ENCODE data around the gene GJB3.

The GJB3 gene

GRCh38 chr1:34780528-34780927 lies 486 bp upstream of the GJB3 start:
- ChIA-PET POLR2A (ENCODE audit: low non-redundant PET) (interaction anchor here (0.6 to 1.4 kb wide), 3 partner anchors 21 to 38 kb away, joined by 3 read pairs; partner anchors contain the start of gene GJB4), CTCF (interaction anchor here (1.8 kb wide), 1 partner anchor 38 kb away, joined by 6 read pairs; no protein-coding TSS in a partner anchor)
- no peak for DNase-seq (ENCODE audit: low spot score)
- TF ChIP-seq CTCF (conservative IDR thresholded peaks at IDR 0.05; ENCODE audit: low read depth): no peak
- H3K27ac ChIP-seq: peak overlapping the region; percentile 99

GRCh38 chr1:34781844-34782391 lies 904 bp downstream of the GJB3 start:
- H3K27ac ChIP-seq: peak overlapping the region; percentile 99
- 0 out of 2 replicates have a peak, but pooled peaks have one; percentile 16 for TF ChIP-seq CTCF (conservative IDR thresholded peaks at IDR 0.05; ENCODE audit: low read depth)
- DNase-seq (ENCODE audit: low spot score): peak; percentile 72
- CTCF ChIA-PET: interaction anchor here (1.0 to 1.8 kb wide), 3 partner anchors 36 to 71 kb away, joined by 5 to 8 read pairs (median 6); no protein-coding TSS in a partner anchor
- POLR2A ChIA-PET (ENCODE audit: low non-redundant PET): interaction anchor here (1.0 to 1.4 kb wide), 2 partner anchors 19 to 22 kb away, joined by 3 read pairs; partner anchors contain the start of gene GJB4

- H3K27ac ChIP-seq: peak overlapping the region; percentile 74
- no peak for TF ChIP-seq CTCF (conservative IDR thresholded peaks at IDR 0.05; ENCODE audit: low read depth)
- POLR2A ChIA-PET (ENCODE audit: low non-redundant PET): no interaction called here
- no peak for DNase-seq (ENCODE audit: low spot score)
- CTCF ChIA-PET: interaction anchor here (2.4 kb wide), 1 partner anchor 75 kb away, joined by 10 read pairs; the partner anchor contains the start of gene SMIM12
These were observed 3.8 kb downstream of the GJB3 start for GRCh38 chr1:34784751-34785221.

DNA sequence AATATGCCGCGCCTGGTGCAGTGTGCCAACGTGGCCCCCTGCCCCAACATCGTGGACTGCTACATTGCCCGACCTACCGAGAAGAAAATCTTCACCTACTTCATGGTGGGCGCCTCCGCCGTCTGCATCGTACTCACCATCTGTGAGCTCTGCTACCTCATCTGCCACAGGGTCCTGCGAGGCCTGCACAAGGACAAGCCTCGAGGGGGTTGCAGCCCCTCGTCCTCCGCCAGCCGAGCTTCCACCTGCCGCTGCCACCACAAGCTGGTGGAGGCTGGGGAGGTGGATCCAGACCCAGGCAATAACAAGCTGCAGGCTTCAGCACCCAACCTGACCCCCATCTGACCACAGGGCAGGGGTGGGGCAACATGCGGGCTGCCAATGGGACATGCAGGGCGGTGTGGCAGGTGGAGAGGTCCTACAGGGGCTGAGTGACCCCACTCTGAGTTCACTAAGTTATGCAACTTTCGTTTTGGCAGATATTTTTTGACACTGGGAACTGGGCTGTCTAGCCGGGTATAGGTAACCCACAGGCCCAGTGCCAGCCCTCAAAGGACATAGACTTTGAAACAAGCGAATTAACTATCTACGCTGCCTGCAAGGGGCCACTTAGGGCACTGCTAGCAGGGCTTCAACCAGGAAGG lies 4.3 kb downstream of the GJB3 start:
- peak overlapping the region; percentile 74 for H3K27ac ChIP-seq
- CTCF ChIA-PET: interaction anchor here (2.4 kb wide), 1 partner anchor 74 kb away, joined by 10 read pairs; the partner anchor contains the start of gene SMIM12
- no peak for TF ChIP-seq CTCF (conservative IDR thresholded peaks at IDR 0.05; ENCODE audit: low read depth)
- no peak for DNase-seq (ENCODE audit: low spot score)
- POLR2A ChIA-PET (ENCODE audit: low non-redundant PET): interaction anchor here (0.6 kb wide), 1 partner anchor 159 kb away, joined by 7 read pairs; no protein-coding TSS in a partner anchor

GRCh38 chr1:34785875-34786470 lies 5.0 kb downstream of the GJB3 start:
- no peak for TF ChIP-seq CTCF (conservative IDR thresholded peaks at IDR 0.05; ENCODE audit: low read depth)
- no peak for DNase-seq (ENCODE audit: low spot score)
- ChIA-PET POLR2A (ENCODE audit: low non-redundant PET) (interaction anchor here (0.6 to 1.4 kb wide), 3 partner anchors 31 to 159 kb away, joined by 4 to 7 read pairs (median 6); partner anchors contain the start of genes GJB5 and SMIM12), CTCF (interaction anchor here (0.6 to 2.4 kb wide), 6 partner anchors 23 to 80 kb away, joined by 3 to 10 read pairs (median 3); partner anchors contain the start of gene SMIM12)
- peak overlapping the region; percentile 74 for H3K27ac ChIP-seq

Data from RWPE1 (cell line).